ENCODE data around the gene LOXL1. TPM values are rescaled to one million over a fixed set of nuclear protein-coding genes. Genes with fewer than 3 reads are reported as not detected.

LOXL1 gene
- total and polyA plus RNA-seq, 10 of the 15 experiments (the other 5 are each of a cell fraction or from before 2014, with no cell fraction given) = 0.07 to 0.15 TPM; not detected in 8

DNA sequence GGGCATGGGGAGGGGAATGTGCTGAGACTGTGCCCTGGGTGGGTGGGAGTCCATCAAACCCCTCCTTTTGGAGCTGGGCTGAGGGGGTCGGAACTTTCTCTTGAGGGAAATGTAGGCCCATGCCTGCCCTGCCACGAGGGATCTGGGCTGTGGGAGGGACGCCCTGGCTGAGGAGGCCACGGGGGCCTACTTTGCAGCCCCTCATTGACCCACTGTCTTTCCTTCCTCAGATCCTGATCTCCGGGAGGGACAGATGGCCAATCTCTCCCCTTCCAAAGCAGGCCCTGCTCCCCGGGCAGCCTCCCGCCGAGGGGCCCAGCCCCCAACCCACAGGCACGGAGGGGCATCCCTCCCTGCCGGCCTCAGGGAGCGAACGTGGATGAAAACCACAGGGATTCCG, 25.3 kb downstream of the LOXL1 start:
- no peak overlapping the region for H3K9ac ChIP-seq (ENCODE audit: control insufficient read depth, insufficient read depth, low read length)
- no peaks in the 10 kb centered on the region; a peak in 1 of 4 replicates for H3K27me3 ChIP-seq (replicated peaks in 1 of 2; ENCODE audit: control insufficient read depth in 2 of 2, insufficient read depth in 2 of 2, low read length in 1 of 2)
- H4K20me1 ChIP-seq (ENCODE audit: control insufficient read depth, insufficient read depth) = no peaks in the 10 kb centered on the region
- H3K4me1 ChIP-seq (ENCODE audit: control insufficient read depth, insufficient read depth, low read length) = no peaks in the 10 kb centered on the region
- intact Hi-C loops (cut with micrococcal nuclease; ENCODE audit: unreplicated experiment) = loop anchor here (1.0 kb wide), 1 partner anchor 13 kb away; no protein-coding TSS in a partner anchor
- POLR2A ChIA-PET = interaction anchor here (0.6 kb wide), 1 partner anchor 48 kb away, joined by 3 read pairs; no protein-coding TSS in a partner anchor
- FAIRE-seq (no peak), DNase-seq (ENCODE audit: low read depth, low spot score) (no peak), ATAC-seq (no peak)
- H2AFZ ChIP-seq (ENCODE audit: control insufficient read depth, low read depth, low read length) = no peak overlapping the region
- no peaks in the 10 kb centered on the region for H3K79me2 ChIP-seq (ENCODE audit: control insufficient read depth, insufficient read depth, low read length)
- SMC1A ChIA-PET (ENCODE audit: uncharacterized antibody, unreplicated experiment) = no interaction called here
- no peak overlapping the region for H3K4me3 ChIP-seq
- no peak overlapping the region for H3K4me2 ChIP-seq (ENCODE audit: control insufficient read depth, insufficient read depth)
- WGBS (ENCODE audit: insufficient coverage, insufficient replicate concordance, low lambda C conversion rate, missing lambda C conversion rate) = 26% methylated on average over 13 of the region's 13 CpGs
- H3K27ac ChIP-seq (ENCODE audit: control insufficient read depth, insufficient read depth) = no peak overlapping the region
- BruUV-seq (replicated peaks) = no TSS peak
- TF ChIP-seq GATAD2B (conservative IDR thresholded peaks at IDR 0.05; ENCODE audit: low read depth) (no peak), IKZF2 (IDR thresholded peaks at IDR 0.05) (0 out of 4 replicates have a peak, but pooled peaks of 1 of the 2 experiments have one; percentile 2)
- in situ Hi-C loops (cut with MboI) = no loop called here
- CTCF ChIA-PET = interaction anchor here (0.7 to 1.8 kb wide), 11 partner anchors 8 to 373 kb away, joined by 3 to 20 read pairs (median 3); partner anchors contain the start of gene PML
- RAD21 ChIA-PET (ENCODE audit: unreplicated experiment) = interaction anchor here (1.1 to 1.5 kb wide), 2 partner anchors 14 to 22 kb away, joined by 8 to 10 read pairs; no protein-coding TSS in a partner anchor
- H3K36me3 ChIP-seq (ENCODE audit: control insufficient read depth in 2 of 2, insufficient read depth in 2 of 2, low read length in 1 of 2) = no peaks in the 10 kb centered on the region
- H3K9me3 ChIP-seq (replicated peaks; ENCODE audit: control insufficient read depth, insufficient read depth, low read length) = no peaks in the 10 kb centered on the region

DNA sequence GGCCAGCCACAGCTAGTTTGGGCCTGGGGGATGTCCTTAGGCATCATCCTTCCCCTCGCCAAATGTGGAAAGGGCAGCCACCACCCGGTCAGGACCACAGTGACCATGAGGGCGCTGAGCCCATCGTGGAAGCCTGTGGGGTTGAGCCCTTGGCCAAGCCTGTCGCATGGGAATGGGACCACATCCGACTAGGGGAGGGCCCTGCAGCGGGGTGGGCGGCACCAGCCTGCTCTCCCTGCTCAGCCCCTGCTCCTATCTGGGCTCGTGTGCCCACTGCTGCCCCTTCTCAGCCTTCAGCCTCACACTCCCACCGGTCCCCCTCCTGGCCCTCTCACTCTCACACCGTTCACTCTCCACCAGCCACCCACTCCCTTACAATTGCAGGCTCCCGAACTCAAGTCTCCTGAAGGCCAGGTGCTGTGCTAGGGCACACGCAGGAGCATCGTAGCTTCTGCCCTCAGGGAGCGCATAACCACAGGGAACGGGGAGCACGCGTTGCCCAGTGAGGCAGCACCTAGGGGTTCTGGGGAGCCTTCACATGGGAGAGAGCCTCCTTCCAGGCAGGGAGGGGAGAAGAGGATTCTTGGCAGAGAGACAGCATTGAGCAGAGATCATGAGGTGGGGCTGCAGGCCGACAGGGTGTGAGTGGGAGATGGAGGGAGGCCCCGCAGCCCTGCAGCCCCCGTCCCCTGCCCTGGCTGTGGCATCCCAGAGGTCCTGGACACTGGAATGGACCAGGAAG, 26.1 kb downstream of the LOXL1 start:
- Histone ChIP-seq H4K20me1 (ENCODE audit: control insufficient read depth, insufficient read depth) (no peaks in the 10 kb centered on the region), H3K4me1 (ENCODE audit: control insufficient read depth, insufficient read depth, low read length) (no peaks in the 10 kb centered on the region), H3K79me2 (ENCODE audit: control insufficient read depth, insufficient read depth, low read length) (no peaks in the 10 kb centered on the region), H3K36me3 (ENCODE audit: control insufficient read depth in 2 of 2, insufficient read depth in 2 of 2, low read length in 1 of 2) (no peaks in the 10 kb centered on the region), H3K9ac (ENCODE audit: control insufficient read depth, insufficient read depth, low read length) (no peak overlapping the region), H3K4me2 (ENCODE audit: control insufficient read depth, insufficient read depth) (no peak overlapping the region), H3K27me3 (replicated peaks in 1 of 2; ENCODE audit: control insufficient read depth in 2 of 2, insufficient read depth in 2 of 2, low read length in 1 of 2) (no peaks in the 10 kb centered on the region; a peak in 1 of 4 replicates), H3K4me3 (no peak overlapping the region), H3K9me3 (replicated peaks; ENCODE audit: control insufficient read depth, insufficient read depth, low read length) (no peaks in the 10 kb centered on the region), H2AFZ (ENCODE audit: control insufficient read depth, low read depth, low read length) (no peak overlapping the region), H3K27ac (ENCODE audit: control insufficient read depth, insufficient read depth) (no peak overlapping the region)
- ATAC-seq = no peak
- 60% methylated on average over 21 of the region's 21 CpGs for WGBS (ENCODE audit: insufficient coverage, insufficient replicate concordance, low lambda C conversion rate, missing lambda C conversion rate)
- ChIA-PET SMC1A (ENCODE audit: uncharacterized antibody, unreplicated experiment) (no interaction called here), RAD21 (ENCODE audit: unreplicated experiment) (interaction anchor here (1.5 kb wide), 1 partner anchor 21 kb away, joined by 8 read pairs; no protein-coding TSS in a partner anchor), CTCF (interaction anchor here (0.7 to 1.8 kb wide), 3 partner anchors 11 to 20 kb away, joined by 3 to 20 read pairs (median 13); no protein-coding TSS in a partner anchor), POLR2A (no interaction called here)
- DNase-seq (ENCODE audit: low read depth, low spot score) = no peak
- intact Hi-C loops (cut with micrococcal nuclease; ENCODE audit: unreplicated experiment) (no loop called here), in situ Hi-C loops (cut with MboI) (no loop called here)
- no peak for FAIRE-seq
- no TSS peak for BruUV-seq (replicated peaks)
- TF ChIP-seq, protein P1, sequence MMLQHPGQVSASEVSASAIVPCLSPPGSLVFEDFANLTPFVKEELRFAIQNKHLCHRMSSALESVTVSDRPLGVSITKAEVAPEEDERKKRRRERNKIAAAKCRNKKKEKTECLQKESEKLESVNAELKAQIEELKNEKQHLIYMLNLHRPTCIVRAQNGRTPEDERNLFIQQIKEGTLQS (IDR thresholded peaks at IDR 0.05; ENCODE audit: borderline replicate concordance, extremely low read depth, low read depth, low read length) = no peak
- TF ChIP-seq SP1 (IDR thresholded peaks at IDR 0.05; ENCODE audit: low read depth, low read length) (no peak), MYC (IDR thresholded peaks at IDR 0.05; ENCODE audit: insufficient read depth, insufficient read length, insufficient replicate concordance, low read length, severe bottlenecking) (no peak), TAF1 (IDR thresholded peaks at IDR 0.05; ENCODE audit: borderline replicate concordance, low read depth, low read length) (no peak), PRDM15 (CRISPR knock-in tag; IDR thresholded peaks at IDR 0.05) (no peak), RCOR1 (conservative IDR thresholded peaks at IDR 0.05; ENCODE audit: low read depth, low read length) (no peak)
